HepG2 (cell line): ENCODE results near the gene CLDN7. TPM values are rescaled to one million over a fixed set of nuclear protein-coding genes. Genes with fewer than 3 reads are reported as not detected.

Source experiments
- ARNT2 ChIP-seq: sonication (generic); formaldehyde crosslinking; IDR thresholded peaks from 2 replicates; pipeline ENCODE4 v1.8.0; 2022; ENCODE audit warnings: mild to moderate bottlenecking, low read depth, missing genetic modification reagents, moderate library complexity
- ATF6 ChIP-seq: sonication (generic); formaldehyde crosslinking; conservative IDR thresholded peaks from 2 replicates; pipeline ENCODE4 v1.4.0; 2020; ENCODE audit warnings: missing genetic modification reagents
- KLF9 ChIP-seq: IDR thresholded peaks from 2 replicates; pipeline ENCODE4 v1.6.1; 2016; ENCODE audit warnings: low read depth
- NFYB ChIP-seq: sonication (generic); formaldehyde crosslinking; IDR thresholded peaks from 2 replicates; pipeline ENCODE4 v1.4.0; 2020; ENCODE audit warnings: missing genetic modification reagents
- POGZ ChIP-seq: sonication (generic); formaldehyde crosslinking; IDR thresholded peaks from 2 replicates; pipeline ENCODE4 v1.4.0; 2020; ENCODE audit warnings: mild to moderate bottlenecking, missing genetic modification reagents
- POLR2AphosphoS5 ChIP-seq: IDR thresholded peaks from 2 replicates; pipeline ENCODE4 v1.6.1; 2012; ENCODE audit warnings: low read depth, low read length
- UBTF ChIP-seq: sonication (generic); formaldehyde crosslinking; IDR thresholded peaks from 2 replicates; pipeline ENCODE4 v1.4.0; 2020; ENCODE audit warnings: mild to moderate bottlenecking, missing genetic modification reagents
- YEATS2 ChIP-seq: sonication (generic); formaldehyde crosslinking; IDR thresholded peaks from 2 replicates; pipeline ENCODE4 v1.4.0; 2020; ENCODE audit warnings: missing genetic modification reagents, borderline replicate concordance
- ZFY ChIP-seq: sonication (generic); formaldehyde crosslinking; IDR thresholded peaks from 2 replicates; pipeline ENCODE4 v1.4.0; 2020; ENCODE audit warnings: missing genetic modification reagents
- ZNF24 ChIP-seq: fragments of 450-650 bp; IDR thresholded peaks from 2 replicates; pipeline ENCODE4 v1.6.1; 2017; ENCODE audit warnings: antibody characterized with exemption, mild to moderate bottlenecking
- ZNF337 ChIP-seq: sonication (generic); formaldehyde crosslinking; IDR thresholded peaks from 2 replicates; pipeline ENCODE4 v1.5.1; 2020; ENCODE audit warnings: missing genetic modification reagents, low read depth, mild to moderate bottlenecking, borderline replicate concordance
- ZNF44 ChIP-seq: sonication (generic); formaldehyde crosslinking; IDR thresholded peaks from 2 replicates; pipeline ENCODE4 v1.5.1; 2020; ENCODE audit warnings: mild to moderate bottlenecking, missing genetic modification reagents
- ZNF784 ChIP-seq: sonication (generic); formaldehyde crosslinking; IDR thresholded peaks from 2 replicates; pipeline ENCODE4 v1.5.1; 2020; ENCODE audit warnings: missing genetic modification reagents, mild to moderate bottlenecking, borderline replicate concordance
- ZNF788 ChIP-seq: sonication (generic); formaldehyde crosslinking; IDR thresholded peaks from 2 replicates; pipeline ENCODE4 v1.5.0; 2020; ENCODE audit warnings: mild to moderate bottlenecking, missing genetic modification reagents, borderline replicate concordance
- ZSCAN21 ChIP-seq: sonication (generic); formaldehyde crosslinking; IDR thresholded peaks from 2 replicates; pipeline ENCODE4 v1.8.0; 2022; ENCODE audit warnings: mild to moderate bottlenecking, missing genetic modification reagents, moderate library complexity, borderline replicate concordance
- polyA plus RNA-seq, 8 experiments: library from polyadenylated mRNA; depleted of rRNA in 3 of 8; stranded (reverse) in 7 of 8; unstranded in 1 of 8; fragments of >200 nt; fragmentation: Illumina TruSeq in 4 of 8; extraction: Trizol in 4 of 8; gene quantifications; 2 replicates each; pipeline versions ENCODE4 v1.2.1 to v1.2.3, GENCODE V29; 2011 to 2016; ENCODE audit warnings: low read depth in 4 of 8, missing spikeins in 1 of 8, mixed read lengths in 1 of 8; ENCODE audit not compliant: insufficient read depth in 1 of 8
- total RNA-seq, 5 experiments: library from RNA; depleted of rRNA; stranded (reverse); fragments of >200 nt; fragmentation: Illumina TruSeq; extraction: Trizol; gene quantifications; 2 replicates each; pipeline ENCODE4 v1.2.3, GENCODE V29; 2016; ENCODE audit warnings: low read depth in 1 of 5
- TF ChIP-seq, protein P1 (sequence below): sonication (generic); formaldehyde crosslinking; IDR thresholded peaks from 2 replicates; pipeline ENCODE4 v1.5.0; 2020; ENCODE audit warnings: mild to moderate bottlenecking, missing genetic modification reagents
- TF ChIP-seq, protein P2 (sequence below): sonication (generic); formaldehyde crosslinking; IDR thresholded peaks from 2 replicates; pipeline ENCODE4 v1.9.0; 2021; ENCODE audit warnings: missing genetic modification reagents, mild to moderate bottlenecking, borderline replicate concordance

The CLDN7 gene
- total and polyA plus RNA-seq, 2 of the 13 experiments (the other 11 are each of a cell fraction or from before 2014, with no cell fraction given): not detected

DNA sequence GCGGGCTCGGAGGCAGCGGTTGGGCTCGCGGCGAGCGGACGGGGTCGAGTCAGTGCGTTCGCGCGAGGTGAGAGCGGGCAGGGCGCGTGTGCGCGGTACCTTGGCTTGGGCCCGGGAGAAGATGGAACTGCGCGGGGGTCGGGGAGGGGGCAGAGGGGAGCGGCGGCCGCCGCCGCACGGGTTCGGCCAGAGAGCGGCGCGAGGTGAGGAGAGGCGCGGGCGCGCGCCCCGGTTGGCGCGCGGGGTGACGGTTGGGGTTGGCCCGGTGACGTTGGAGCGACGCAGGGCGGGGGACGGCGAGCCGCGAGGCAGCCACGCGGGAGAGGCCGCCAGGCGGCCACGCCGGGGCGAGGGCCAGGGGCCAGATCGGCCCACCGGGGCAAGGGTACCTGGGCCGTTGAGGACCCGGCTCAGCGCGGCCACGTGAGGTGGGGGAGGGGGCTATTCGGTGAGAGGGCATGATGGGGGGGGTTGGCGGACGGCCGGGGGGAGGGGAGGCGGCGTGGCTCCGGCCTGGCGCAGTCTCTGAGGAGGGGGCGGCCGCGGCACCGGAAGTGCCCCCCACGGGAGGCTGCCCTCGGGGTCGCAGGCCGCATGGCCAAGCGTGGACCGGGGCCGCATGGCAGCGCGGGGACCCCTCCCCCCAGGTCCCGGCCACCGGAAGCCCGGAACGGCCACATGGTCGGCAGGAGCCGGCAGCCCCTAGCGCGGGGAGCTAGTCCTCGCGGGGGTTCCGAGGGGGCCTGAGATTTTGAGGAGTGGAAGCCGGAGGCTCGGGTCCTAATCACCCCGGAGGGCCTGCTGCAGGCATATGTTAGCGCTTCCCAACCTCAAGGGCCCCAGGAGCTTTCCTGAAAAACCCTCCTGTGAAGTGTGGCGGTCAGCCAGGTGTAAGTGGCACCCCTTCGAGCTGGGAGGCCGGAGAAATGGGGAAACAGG is 45.7 kb upstream of the CLDN7 start (continued):
- TF ChIP-seq YEATS2 (CRISPR knock-in tag) (no peak), ZNF784 (CRISPR knock-in tag) (peak; percentile 6; the same call in 1 of the 2 replicates), ATF6 (CRISPR knock-in tag) (no peak), ZNF24 (no peak), ZSCAN21 (CRISPR knock-in tag) (0 out of 2 replicates have a peak, but pooled peaks have one; percentile 52), KLF9 (CRISPR knock-in tag) (no peak), NFYB (CRISPR knock-in tag) (no peak; the same call in 1 of the 2 replicates), ZNF337 (CRISPR knock-in tag) (no peak), ZNF44 (CRISPR knock-in tag) (no peak), UBTF (CRISPR knock-in tag) (peak; percentile 28; the same call in 1 of the 2 replicates), ARNT2 (CRISPR knock-in tag) (peak; percentile 25; the same call in 1 of the 2 replicates), POLR2AphosphoS5 (no peak), ZFY (CRISPR knock-in tag) (peak; percentile 52; the same call in 1 of the 2 replicates), ZNF788 (CRISPR knock-in tag) (no peak), POGZ (CRISPR knock-in tag) (no peak)
- TF ChIP-seq, protein P1, sequence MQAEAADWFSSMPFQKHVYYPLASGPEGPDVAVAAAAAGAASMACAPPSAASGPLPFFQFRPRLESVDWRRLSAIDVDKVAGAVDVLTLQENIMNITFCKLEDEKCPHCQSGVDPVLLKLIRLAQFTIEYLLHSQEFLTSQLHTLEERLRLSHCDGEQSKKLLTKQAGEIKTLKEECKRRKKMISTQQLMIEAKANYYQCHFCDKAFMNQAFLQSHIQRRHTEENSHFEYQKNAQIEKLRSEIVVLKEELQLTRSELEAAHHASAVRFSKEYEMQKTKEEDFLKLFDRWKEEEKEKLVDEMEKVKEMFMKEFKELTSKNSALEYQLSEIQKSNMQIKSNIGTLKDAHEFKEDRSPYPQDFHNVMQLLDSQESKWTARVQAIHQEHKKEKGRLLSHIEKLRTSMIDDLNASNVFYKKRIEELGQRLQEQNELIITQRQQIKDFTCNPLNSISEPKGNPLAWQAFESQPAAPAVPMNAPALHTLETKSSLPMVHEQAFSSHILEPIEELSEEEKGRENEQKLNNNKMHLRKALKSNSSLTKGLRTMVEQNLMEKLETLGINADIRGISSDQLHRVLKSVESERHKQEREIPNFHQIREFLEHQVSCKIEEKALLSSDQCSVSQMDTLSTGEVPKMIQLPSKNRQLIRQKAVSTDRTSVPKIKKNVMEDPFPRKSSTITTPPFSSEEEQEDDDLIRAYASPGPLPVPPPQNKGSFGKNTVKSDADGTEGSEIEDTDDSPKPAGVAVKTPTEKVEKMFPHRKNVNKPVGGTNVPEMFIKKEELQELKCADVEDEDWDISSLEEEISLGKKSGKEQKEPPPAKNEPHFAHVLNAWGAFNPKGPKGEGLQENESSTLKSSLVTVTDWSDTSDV (CRISPR knock-in tag): peak; percentile 66; the same call in 1 of the 2 replicates
- TF ChIP-seq, protein P2, sequence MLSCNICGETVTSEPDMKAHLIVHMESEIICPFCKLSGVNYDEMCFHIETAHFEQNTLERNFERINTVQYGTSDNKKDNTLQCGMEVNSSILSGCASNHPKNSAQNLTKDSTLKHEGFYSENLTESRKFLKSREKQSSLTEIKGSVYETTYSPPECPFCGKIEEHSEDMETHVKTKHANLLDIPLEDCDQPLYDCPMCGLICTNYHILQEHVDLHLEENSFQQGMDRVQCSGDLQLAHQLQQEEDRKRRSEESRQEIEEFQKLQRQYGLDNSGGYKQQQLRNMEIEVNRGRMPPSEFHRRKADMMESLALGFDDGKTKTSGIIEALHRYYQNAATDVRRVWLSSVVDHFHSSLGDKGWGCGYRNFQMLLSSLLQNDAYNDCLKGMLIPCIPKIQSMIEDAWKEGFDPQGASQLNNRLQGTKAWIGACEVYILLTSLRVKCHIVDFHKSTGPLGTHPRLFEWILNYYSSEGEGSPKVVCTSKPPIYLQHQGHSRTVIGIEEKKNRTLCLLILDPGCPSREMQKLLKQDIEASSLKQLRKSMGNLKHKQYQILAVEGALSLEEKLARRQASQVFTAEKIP (CRISPR knock-in tag): no peak
